IMR-90 (cell line): Measurements from ENCODE around the gene MRPS9. TPM values are rescaled to one million over a fixed set of nuclear protein-coding genes. Genes with fewer than 3 reads are reported as not detected.

ENCODE experiments used
- ATAC-seq: fragments of 200-7000 bp; cut with Tn5 transposase; 2 replicates; pipeline ENCODE4 v1.9.1; 2020; ENCODE audit warnings: low read depth, mild to moderate bottlenecking, moderate library complexity
- BruUV-seq: library from RNA; stranded (reverse); fragments of 400-500 nt; replicated peaks from 2 replicates; lab custom pipeline; 2021; lab: Mats Ljungman, UMichigan
- CTCF ChIA-PET: fragments of 300-600 bp; formaldehyde crosslinking; extraction: SDS; loops from one replicate; lab custom pipeline; 2021; ENCODE audit warnings: antibody characterized with exemption; lab: Yijun Ruan, JAX
- POLR2A ChIA-PET: fragments of 300-600 bp; sonication (Branson Sonifier 250); formaldehyde crosslinking; loops from one replicate; lab custom pipeline; 2022; ENCODE audit warnings: antibody characterized with exemption; ENCODE audit not compliant: unreplicated experiment; lab: Charles Lee
- DNase-seq: peaks from one replicate; pipeline ENCODE4 v3.0.0; 2013
- H2AFZ ChIP-seq: replicated peaks from 2 replicates; pipeline ENCODE3; 2013; ENCODE audit warnings: low read length, mild to moderate bottlenecking; ENCODE audit not compliant: poor library complexity
- H2AK5ac ChIP-seq: 2 replicates; pipeline ENCODE4 v1.6.1; 2013; ENCODE audit warnings: low read depth, low read length, inconsistent platforms
- H2AK9ac ChIP-seq: replicated peaks from 2 replicates; pipeline ENCODE3; 2013; ENCODE audit warnings: mild to moderate bottlenecking, low read depth, low read length, moderate library complexity; ENCODE audit not compliant: poor library complexity
- H2BK120ac ChIP-seq: 2 replicates; pipeline ENCODE4 v1.6.1; 2013; ENCODE audit warnings: low read depth, low read length, inconsistent platforms
- H2BK15ac ChIP-seq: 3 replicates; pipeline ENCODE4 v1.6.1; 2013; ENCODE audit warnings: low read depth, low read length, inconsistent platforms
- H2BK20ac ChIP-seq: 2 replicates; pipeline ENCODE4 v1.6.1; 2013; ENCODE audit warnings: low read depth, mild to moderate bottlenecking, inconsistent platforms, low read length, moderate library complexity
- H2BK5ac ChIP-seq: 2 replicates; pipeline ENCODE4 v1.6.1; 2013; ENCODE audit warnings: mild to moderate bottlenecking, low read depth, low read length, inconsistent platforms; ENCODE audit not compliant: poor library complexity, severe bottlenecking
- H3K14ac ChIP-seq: replicated peaks from 2 replicates; pipeline ENCODE4 v1.6.1; 2013; ENCODE audit warnings: low read depth, low read length, inconsistent platforms
- H3K18ac ChIP-seq: 2 replicates; pipeline ENCODE4 v1.6.1; 2013; ENCODE audit warnings: low read depth, low read length, control low read depth
- H3K23ac ChIP-seq: 2 replicates; pipeline ENCODE4 v1.6.1; 2013; ENCODE audit warnings: low read depth, low read length, inconsistent platforms
- H3K27ac ChIP-seq: 2 replicates; pipeline ENCODE4 v1.5.1; 2013; ENCODE audit warnings: mild to moderate bottlenecking, control low read depth, low read length; ENCODE audit not compliant: insufficient read depth
- H3K27me3 ChIP-seq: 2 replicates; pipeline ENCODE4 v1.6.1; 2013; ENCODE audit warnings: low read length; ENCODE audit not compliant: control insufficient read depth, insufficient read depth
- H3K36me3 ChIP-seq: 2 replicates; pipeline ENCODE4 v1.6.1; 2013; ENCODE audit warnings: low read length, mixed read lengths; ENCODE audit not compliant: control insufficient read depth, insufficient read depth
- H3K4ac ChIP-seq: 2 replicates; pipeline ENCODE4 v1.6.1; 2013; ENCODE audit warnings: low read depth, low read length, inconsistent platforms
- H3K4me1 ChIP-seq: 2 replicates; pipeline ENCODE4 v1.6.1; 2013; ENCODE audit warnings: low read length, mixed read lengths; ENCODE audit not compliant: control insufficient read depth, insufficient read depth
- H3K4me2 ChIP-seq: 2 replicates; pipeline ENCODE4 v1.6.1; 2013; ENCODE audit warnings: low read depth, mild to moderate bottlenecking, control low read depth, low read length, moderate library complexity
- H3K4me3 ChIP-seq: 2 replicates; pipeline ENCODE4 v1.5.1; 2013; ENCODE audit warnings: low read depth, mild to moderate bottlenecking, control low read depth, low read length, moderate library complexity; ENCODE audit not compliant: insufficient read depth
- H3K56ac ChIP-seq: 2 replicates; pipeline ENCODE4 v1.6.1; 2013; ENCODE audit warnings: low read length, inconsistent platforms; ENCODE audit not compliant: insufficient read depth; ENCODE audit errors: extremely low read depth
- H3K79me1 ChIP-seq, 2 experiments: 2 replicates each; pipeline ENCODE4 v1.6.1; 2013; ENCODE audit warnings: low read length in 2 of 2, inconsistent platforms in 1 of 2, low read depth in 1 of 2
- H3K9ac ChIP-seq: 2 replicates; pipeline ENCODE4 v1.6.1; 2013; ENCODE audit warnings: low read depth, low read length, control low read depth
- H3K9me1 ChIP-seq: 2 replicates; pipeline ENCODE4 v1.6.1; 2013; ENCODE audit warnings: low read length, inconsistent platforms; ENCODE audit not compliant: insufficient read depth
- H3K9me3 ChIP-seq: 2 replicates; pipeline ENCODE4 v1.6.1; 2013; ENCODE audit warnings: low read length; ENCODE audit not compliant: control insufficient read depth, insufficient read depth
- H4K20me1 ChIP-seq: 2 replicates; pipeline ENCODE4 v1.6.1; 2013; ENCODE audit warnings: low read length, inconsistent platforms; ENCODE audit not compliant: insufficient read depth
- H4K5ac ChIP-seq: 2 replicates; pipeline ENCODE4 v1.6.1; 2013; ENCODE audit warnings: mild to moderate bottlenecking, low read depth, low read length, control low read depth
- H4K8ac ChIP-seq, 2 experiments: 2 replicates each; pipeline ENCODE4 v1.6.1; 2013; ENCODE audit warnings: low read depth in 2 of 2, low read length in 2 of 2, control low read depth in 1 of 2, inconsistent platforms in 1 of 2
- H4K91ac ChIP-seq: 2 replicates; pipeline ENCODE4 v1.6.1; 2013; ENCODE audit warnings: low read depth, low read length, inconsistent platforms; ENCODE audit not compliant: insufficient read depth
- BHLHE40 ChIP-seq: fragments of 150-350 bp; IDR thresholded peaks from 2 replicates; pipeline ENCODE4 v1.6.1; 2016; ENCODE audit warnings: mild to moderate bottlenecking, low read depth, low read length
- CEBPB ChIP-seq: IDR thresholded peaks from 2 replicates; pipeline ENCODE4 v1.6.1; 2012; ENCODE audit warnings: low read depth, low read length, improper control_type of control experiment
- CHD1 ChIP-seq: IDR thresholded peaks from 2 replicates; pipeline ENCODE4 v1.6.1; 2012; ENCODE audit warnings: low read depth, low read length, improper control_type of control experiment
- CTCF ChIP-seq: conservative IDR thresholded peaks from 2 replicates; pipeline ENCODE4 v1.5.1; 2012; ENCODE audit warnings: mild to moderate bottlenecking, low read depth, low read length, improper control_type of control experiment
- ELK1 ChIP-seq: fragments of 150-350 bp; IDR thresholded peaks from 2 replicates; pipeline ENCODE4 v1.6.1; 2016; ENCODE audit warnings: low read depth, mild to moderate bottlenecking, low read length, moderate library complexity, borderline replicate concordance
- FOS ChIP-seq: fragments of 150-350 bp; IDR thresholded peaks from 2 replicates; pipeline ENCODE4 v1.6.1; 2016; ENCODE audit warnings: low read depth, low read length
- MAFK ChIP-seq: IDR thresholded peaks from 2 replicates; pipeline ENCODE4 v1.6.1; 2012; ENCODE audit warnings: low read depth, low read length, improper control_type of control experiment
- MAZ ChIP-seq: IDR thresholded peaks from 2 replicates; pipeline ENCODE4 v1.6.1; 2012; ENCODE audit warnings: low read depth, mild to moderate bottlenecking, low read length, improper control_type of control experiment, moderate library complexity, borderline replicate concordance
- MXI1 ChIP-seq: IDR thresholded peaks from 2 replicates; pipeline ENCODE4 v1.6.1; 2012; ENCODE audit warnings: low read depth, mild to moderate bottlenecking, low read length, moderate library complexity, borderline replicate concordance
- NFE2L2 ChIP-seq: fragments of 150-350 bp; IDR thresholded peaks from 2 replicates; pipeline ENCODE4 v1.6.1; 2016; ENCODE audit warnings: low read depth, mild to moderate bottlenecking, low read length
- POLR2A ChIP-seq: IDR thresholded peaks from 2 replicates; pipeline ENCODE4 v1.6.1; 2012; ENCODE audit warnings: mild to moderate bottlenecking, low read depth, low read length
- RAD21 ChIP-seq: IDR thresholded peaks from 2 replicates; pipeline ENCODE4 v1.6.1; 2012; ENCODE audit warnings: low read length, improper control_type of control experiment
- RCOR1 ChIP-seq: IDR thresholded peaks from 2 replicates; pipeline ENCODE4 v1.6.1; 2012; ENCODE audit warnings: mild to moderate bottlenecking, low read length, improper control_type of control experiment; ENCODE audit not compliant: insufficient replicate concordance
- SMC3 ChIP-seq: fragments of 150-350 bp; IDR thresholded peaks from 2 replicates; pipeline ENCODE4 v1.6.1; 2016; ENCODE audit warnings: low read depth, mild to moderate bottlenecking, antibody characterized with exemption, low read length, moderate library complexity
- WGBS, 2 experiments: methylation state at CpG; one replicate each; pipeline versions ENCODE4 v1.1.5 to v1.1.7; 2013; ENCODE audit warnings: missing lambda C conversion rate in 2 of 2; ENCODE audit not compliant: insufficient read length in 1 of 2; ENCODE audit errors: extremely low coverage in 2 of 2; 5-methylcytosine and 5-hydroxymethylcytosine counted together
- dilution Hi-C: fragments of 300-500 bp; cut with HindIII; formaldehyde crosslinking; loops from one replicate; pipeline ENCODE4 v1.14.3; 2018; ENCODE audit warnings: low sequenced_read_pairs; ENCODE audit not compliant: unreplicated experiment
- in situ Hi-C: fragments of 300-500 bp; cut with MboI; formaldehyde crosslinking; loops from 3 replicates; pipeline ENCODE4 v1.14.3; 2019; ENCODE audit warnings: low sequenced_read_pairs, inconsistent platforms, mixed read lengths
- intact Hi-C: fragments of 100-400 bp; cut with micrococcal nuclease; formaldehyde crosslinking; loops from 2 replicates; pipeline ENCODE4 v1.10.0; 2022
- polyA plus RNA-seq, 3 experiments: library from polyadenylated mRNA; depleted of rRNA; stranded (reverse); fragments of >200 nt; gene quantifications; 2 replicates each; pipeline ENCODE4 v1.2.3, GENCODE V29; 2012; ENCODE audit warnings: low replicate concordance in 1 of 3
- total RNA-seq: library from RNA; depleted of rRNA; stranded (reverse); fragments of >200 nt; gene quantifications from 2 replicates; pipeline ENCODE4 v1.2.3, GENCODE V29; 2012

The MRPS9 gene
- total and polyA plus RNA-seq, 2 of the 4 experiments (the other 2 are of a cell fraction) = 20.6 to 27.7 TPM

GRCh38 chr2:105125428-105125827, 87.6 kb downstream of the MRPS9 start:
- no peak overlapping the region for H3K27ac ChIP-seq
- no peak overlapping the region for H3K9ac ChIP-seq
- H2BK120ac ChIP-seq = no peak overlapping the region
- no peak overlapping the region for H3K14ac ChIP-seq
- H3K18ac ChIP-seq = no peak overlapping the region
- ATAC-seq (no peak), DNase-seq (no peak)
- no CpG with 5 or more reads among the region's 4 CpGs for WGBS, 2 experiments
- in situ Hi-C loops (no loop called here), intact Hi-C loops (no loop called here), dilution Hi-C loops (no loop called here)
- CTCF ChIA-PET = no interaction called here
- H2BK20ac ChIP-seq = no peak overlapping the region
- H3K4ac ChIP-seq = no peak overlapping the region
- no peak overlapping the region for H3K4me2 ChIP-seq
- H2BK15ac ChIP-seq = no peak overlapping the region
- no peaks in the 10 kb centered on the region for H3K4me1 ChIP-seq
- H3K56ac ChIP-seq = no peak overlapping the region
- H3K27me3 ChIP-seq = peaks cover 19% of the 10 kb centered on the region
- H3K79me1 ChIP-seq = no peaks in the 10 kb centered on the region
- H3K4me3 ChIP-seq = no peak overlapping the region
- H4K5ac ChIP-seq = no peak overlapping the region
- TF ChIP-seq RAD21 (no peak), POLR2A (no peak), CHD1 (no peak), BHLHE40 (no peak), SMC3 (no peak), MAFK (no peak), CTCF (no peak), NFE2L2 (no peak), RCOR1 (no peak), ELK1 (no peak), FOS (no peak), CEBPB (no peak), MXI1 (no peak), MAZ (no peak)
- H3K23ac ChIP-seq = no peak overlapping the region
- H2AK9ac ChIP-seq = no peak overlapping the region
- no peaks in the 10 kb centered on the region for H3K9me1 ChIP-seq
- peaks cover 3% of the 10 kb centered on the region; the same call in 1 of the 2 replicates for H3K9me3 ChIP-seq
- no peak overlapping the region for H4K91ac ChIP-seq
- no TSS peak for BruUV-seq
- H2AFZ ChIP-seq = no peak overlapping the region
- POLR2A ChIA-PET = no interaction called here
- no peaks in the 10 kb centered on the region for H4K20me1 ChIP-seq
- no peak overlapping the region for H4K8ac ChIP-seq
- H3K36me3 ChIP-seq = no peaks in the 10 kb centered on the region
- H2BK5ac ChIP-seq = no peak overlapping the region
- H2AK5ac ChIP-seq = no peak overlapping the region
